NT2/D1 (cell line): Measurements from ENCODE around the gene DHFR2.

Source experiments
- SUZ12 ChIP-seq: IDR thresholded peaks from 2 replicates; pipeline ENCODE4 v1.6.1; 2011; ENCODE audit not compliant: insufficient read length, insufficient read depth; ENCODE audit errors: extremely low read depth
- ZNF274 ChIP-seq: IDR thresholded peaks from 2 replicates; pipeline ENCODE4 v1.6.1; 2011; ENCODE audit warnings: mild to moderate bottlenecking, low read depth, low read length

DNA sequence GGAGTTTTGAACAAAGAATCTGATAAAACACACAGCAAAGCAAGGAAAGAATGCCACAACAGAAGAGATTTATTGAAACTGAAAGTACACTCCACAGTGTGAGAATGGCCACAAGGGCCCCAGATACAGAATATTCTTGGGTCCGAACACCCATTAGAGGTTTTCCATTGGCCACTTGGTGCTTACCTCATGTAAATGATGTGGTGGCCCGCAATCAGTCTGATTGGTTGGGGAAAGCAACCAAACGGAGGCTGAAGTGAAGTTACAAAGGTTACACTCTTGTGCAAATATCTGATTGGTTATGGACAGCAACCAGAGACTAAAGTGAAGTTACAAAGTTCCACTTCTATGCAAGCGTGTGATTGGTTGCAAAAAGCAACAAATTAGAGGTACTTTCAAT, 20.5 kb upstream of the DHFR2 start:
- no peak for TF ChIP-seq SUZ12
- TF ChIP-seq ZNF274, result no peak
